ENCODE results near the gene EEF1E1. TPM values are rescaled to one million over a fixed set of nuclear protein-coding genes. Genes with fewer than 3 reads are reported as not detected.

EEF1E1 gene
- total and polyA plus RNA-seq, 3 donors from 2014 or later: 53.5 to 93.3 (median 62.4) TPM

DNA sequence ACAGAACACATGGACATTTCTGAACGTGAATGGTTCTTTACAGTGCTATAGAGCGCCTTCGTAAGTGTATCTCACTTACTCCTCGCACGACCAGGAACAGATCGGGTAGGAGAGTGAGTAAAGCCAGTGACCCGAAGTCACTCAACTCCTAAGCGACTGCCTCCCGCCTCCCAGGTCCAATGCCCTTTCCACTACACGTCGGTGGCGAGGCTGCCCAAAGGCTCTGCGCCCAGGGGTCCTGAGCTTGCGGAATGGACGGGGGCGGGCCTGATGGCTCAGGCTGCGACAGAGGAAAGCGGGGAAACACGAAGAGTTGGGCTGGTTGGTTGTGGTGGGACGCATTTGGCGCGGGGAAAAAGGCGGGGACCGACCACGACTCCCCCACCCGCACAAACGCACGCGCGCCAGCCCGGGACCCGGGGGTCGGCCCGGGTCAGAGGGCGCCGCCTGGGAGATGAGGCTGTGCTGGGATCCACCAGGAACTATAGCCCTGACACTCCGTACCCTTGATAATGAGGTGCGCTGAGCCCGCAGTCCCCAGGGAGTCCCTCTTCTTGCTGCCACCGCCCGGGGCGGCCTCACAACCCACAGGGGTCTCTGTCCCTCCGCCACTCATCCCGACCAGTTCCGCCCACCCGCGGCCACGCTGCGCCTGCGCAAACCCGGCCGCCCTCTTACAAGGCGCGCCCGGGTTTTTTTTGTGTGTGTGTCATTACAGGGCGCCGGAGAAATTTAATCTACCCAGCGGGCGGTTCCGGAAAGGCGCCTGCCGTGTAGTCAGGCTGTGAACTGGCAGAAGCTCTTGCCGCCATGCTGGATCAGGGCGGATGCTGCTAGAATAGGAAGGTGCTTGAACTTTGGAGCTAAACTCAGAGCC is 38.3 kb downstream of the EEF1E1 start, which contains the start of gene BLOC1S5:
Gene BLOC1S5 (minus strand): TSS at position 629 of the 877 bp plus-strand sequence. CDS start 13 bp downstream, at position 616.
- Histone ChIP-seq H3K4me1 (no peaks in the 10 kb centered on the region), H3K4me3 (peak within 1 kb of the TSS; percentile 90 to 92), H3K9me3 (no peaks in the 10 kb centered on the region), H3K27me3 (no peaks in the 10 kb centered on the region), H3K36me3 (ENCODE audit: low read depth, missing control alignments) (no peaks in the 10 kb centered on the region), H3K27ac (peak within 1 kb of the TSS; percentile 45 to 89)
- intact Hi-C loops (cut with DNase I; ENCODE audit: low total_unique reads): loop anchor here (5.0 kb wide), 1 partner anchor 342 kb away; no protein-coding TSS in a partner anchor
- DNase-seq: peak; percentile 98
- WGBS, 2 donors: 1% methylated on average over 23 to 64 of the region's 64 CpGs
- no peak for TF ChIP-seq POLR2A (IDR thresholded peaks at IDR 0.05)
- TF ChIP-seq, protein P1, sequence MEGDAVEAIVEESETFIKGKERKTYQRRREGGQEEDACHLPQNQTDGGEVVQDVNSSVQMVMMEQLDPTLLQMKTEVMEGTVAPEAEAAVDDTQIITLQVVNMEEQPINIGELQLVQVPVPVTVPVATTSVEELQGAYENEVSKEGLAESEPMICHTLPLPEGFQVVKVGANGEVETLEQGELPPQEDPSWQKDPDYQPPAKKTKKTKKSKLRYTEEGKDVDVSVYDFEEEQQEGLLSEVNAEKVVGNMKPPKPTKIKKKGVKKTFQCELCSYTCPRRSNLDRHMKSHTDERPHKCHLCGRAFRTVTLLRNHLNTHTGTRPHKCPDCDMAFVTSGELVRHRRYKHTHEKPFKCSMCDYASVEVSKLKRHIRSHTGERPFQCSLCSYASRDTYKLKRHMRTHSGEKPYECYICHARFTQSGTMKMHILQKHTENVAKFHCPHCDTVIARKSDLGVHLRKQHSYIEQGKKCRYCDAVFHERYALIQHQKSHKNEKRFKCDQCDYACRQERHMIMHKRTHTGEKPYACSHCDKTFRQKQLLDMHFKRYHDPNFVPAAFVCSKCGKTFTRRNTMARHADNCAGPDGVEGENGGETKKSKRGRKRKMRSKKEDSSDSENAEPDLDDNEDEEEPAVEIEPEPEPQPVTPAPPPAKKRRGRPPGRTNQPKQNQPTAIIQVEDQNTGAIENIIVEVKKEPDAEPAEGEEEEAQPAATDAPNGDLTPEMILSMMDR (IDR thresholded peaks at IDR 0.05): peak in 2 of 3 experiments; percentile 32 to 52

GRCh38 chr6:8061736-8062135 is 40.6 kb downstream of the EEF1E1 start:
- Histone ChIP-seq H3K9me3 (no peaks in the 10 kb centered on the region), H3K36me3 (ENCODE audit: low read depth, missing control alignments) (no peaks in the 10 kb centered on the region), H3K27ac (no peak overlapping the region), H3K27me3 (no peaks in the 10 kb centered on the region), H3K4me1 (no peaks in the 10 kb centered on the region), H3K4me3 (no peak overlapping the region)
- whole genome bisulfite sequencing, 2 donors: 91% methylated on average over 4 of the region's 4 CpGs
- intact Hi-C loops (cut with DNase I; ENCODE audit: low total_unique reads): loop anchor here (5.0 kb wide), 1 partner anchor 339 kb away; no protein-coding TSS in a partner anchor
- DNase-seq: no peak
- no peak for TF ChIP-seq POLR2A (IDR thresholded peaks at IDR 0.05)
- TF ChIP-seq, protein P1 (IDR thresholded peaks at IDR 0.05): no peak

- Histone ChIP-seq H3K4me3 (no peak overlapping the region), H3K36me3 (ENCODE audit: low read depth, missing control alignments) (no peaks in the 10 kb centered on the region), H3K27me3 (no peaks in the 10 kb centered on the region), H3K27ac (no peak overlapping the region), H3K4me1 (no peaks in the 10 kb centered on the region), H3K9me3 (no peaks in the 10 kb centered on the region)
- intact Hi-C loops (cut with DNase I; ENCODE audit: low total_unique reads): loop anchor here (5.0 kb wide), 1 partner anchor 338 kb away; no protein-coding TSS in a partner anchor
- no peak for DNase-seq
- WGBS, 2 donors: 81 to 86% methylated on average over 3 of the region's 3 CpGs
- TF ChIP-seq, protein P1 (IDR thresholded peaks at IDR 0.05): no peak
- no peak for TF ChIP-seq POLR2A (IDR thresholded peaks at IDR 0.05)
These were observed 42.0 kb downstream of the EEF1E1 start for GRCh38 chr6:8060346-8060745.

- H3K4me1 ChIP-seq: no peaks in the 10 kb centered on the region
- no peak for DNase-seq
- H3K27ac ChIP-seq: no peak overlapping the region
- no peaks in the 10 kb centered on the region for H3K36me3 ChIP-seq (ENCODE audit: low read depth, missing control alignments)
- intact Hi-C loops (cut with DNase I; ENCODE audit: low total_unique reads): no loop called here
- no peak for TF ChIP-seq POLR2A (IDR thresholded peaks at IDR 0.05)
- TF ChIP-seq, protein P1 (IDR thresholded peaks at IDR 0.05): peak in 1 of 3 experiments; percentile 18
- H3K9me3 ChIP-seq: no peaks in the 10 kb centered on the region
- H3K4me3 ChIP-seq: no peak overlapping the region
- no peaks in the 10 kb centered on the region for H3K27me3 ChIP-seq
These were observed 43.2 kb downstream of the EEF1E1 start for GRCh38 chr6:8059129-8059528.
